ENCODE data around the gene CGB7. TPM values are rescaled to one million over a fixed set of nuclear protein-coding genes. Genes with fewer than 3 reads are reported as not detected.
"Not testable (repeated sequence)": the region's sequence is repeated elsewhere in the genome, so short reads cannot be mapped to it uniquely, and the experiment has no call there.

CGB7 gene
- polyA plus RNA-seq, 4 donors = 0.03 to 0.13 TPM; not detected in 2

GRCh38 chr19:49084206-49085019, 26.9 kb upstream of the CGB7 start:
- H3K36me3 ChIP-seq (ENCODE audit: control insufficient read depth in 3 of 3, insufficient read depth in 2 of 3, low read depth in 1 of 3, low read length in 3 of 3) = peaks cover 0 to 22% (median 2%) of the 10 kb centered on the region in 3 donors
- FAIRE-seq (no peak), DNase-seq (peak in 1 of 2 donors; percentile 70)
- peak overlapping the region in 2 of 3 donors; percentile 70 to 82 for H3K4me3 ChIP-seq (ENCODE audit: low read depth in 1 of 3, low read length in 3 of 3)
- H3K27ac ChIP-seq (ENCODE audit: low read depth in 1 of 3, low read length in 2 of 3) = peak overlapping the region; percentile 67 to 88 (median 73)
- WGBS, 3 donors = 17 to 53% (median 33%) methylated on average over 26 of the region's 26 CpGs
- H3K27me3 ChIP-seq (ENCODE audit: control insufficient read depth in 3 of 3, insufficient read depth in 3 of 3, low read length in 3 of 3) = peaks cover 0 to 5% (median 0%) of the 10 kb centered on the region in 3 donors
- H3K9me3 ChIP-seq (ENCODE audit: control insufficient read depth in 2 of 2, insufficient read depth in 1 of 2, low read depth in 1 of 2, low read length in 1 of 2) = no peaks in the 10 kb centered on the region
- peaks cover 0 to 11% (median 0%) of the 10 kb centered on the region in 3 donors for H3K4me1 ChIP-seq (ENCODE audit: control insufficient read depth in 3 of 3, insufficient read depth in 2 of 3, low read depth in 1 of 3, low read length in 2 of 3)

- WGBS, 3 donors = 80 to 100% (median 94%) methylated on average over 1 of the region's 1 CpG
- FAIRE-seq = no peak
- H3K27me3 ChIP-seq (ENCODE audit: control insufficient read depth in 3 of 3, insufficient read depth in 3 of 3, low read length in 3 of 3) = peaks cover 0 to 5% (median 0%) of the 10 kb centered on the region in 3 donors
Observed at GRCh38 chr19:49081273-49081672, 23.7 kb upstream of the CGB7 start.

GRCh38 chr19:49080392-49080791, 22.8 kb upstream of the CGB7 start:
- no peaks in the 10 kb centered on the region for H3K4me1 ChIP-seq (ENCODE audit: control insufficient read depth in 3 of 3, insufficient read depth in 2 of 3, low read depth in 1 of 3, low read length in 2 of 3)
- WGBS, 3 donors = 78 to 92% (median 88%) methylated on average over 4 of the region's 4 CpGs
- no peaks in the 10 kb centered on the region for H3K9me3 ChIP-seq (ENCODE audit: control insufficient read depth in 2 of 2, insufficient read depth in 1 of 2, low read depth in 1 of 2, low read length in 1 of 2)
- no peak for DNase-seq
- FAIRE-seq = no peak
- no peak overlapping the region for H3K27ac ChIP-seq (ENCODE audit: low read depth in 1 of 3, low read length in 2 of 3)
- peaks cover 0 to 5% (median 0%) of the 10 kb centered on the region in 3 donors for H3K27me3 ChIP-seq (ENCODE audit: control insufficient read depth in 3 of 3, insufficient read depth in 3 of 3, low read length in 3 of 3)
- no peaks in the 10 kb centered on the region for H3K36me3 ChIP-seq (ENCODE audit: control insufficient read depth in 3 of 3, insufficient read depth in 2 of 3, low read depth in 1 of 3, low read length in 3 of 3)
- H3K4me3 ChIP-seq (ENCODE audit: low read depth in 1 of 3, low read length in 3 of 3) = no peak overlapping the region

More at GRCh38 chr19:49081273-49081672, 23.7 kb upstream of the CGB7 start:
- H3K4me1 ChIP-seq (ENCODE audit: control insufficient read depth in 3 of 3, insufficient read depth in 2 of 3, low read depth in 1 of 3, low read length in 2 of 3) = peaks cover 0 to under 1% (median 0%) of the 10 kb centered on the region in 3 donors
- peaks cover 0 to 1% (median 0%) of the 10 kb centered on the region in 3 donors for H3K36me3 ChIP-seq (ENCODE audit: control insufficient read depth in 3 of 3, insufficient read depth in 2 of 3, low read depth in 1 of 3, low read length in 3 of 3)
- no peak overlapping the region for H3K4me3 ChIP-seq (ENCODE audit: low read depth in 1 of 3, low read length in 3 of 3)
- H3K27ac ChIP-seq (ENCODE audit: low read depth in 1 of 3, low read length in 2 of 3) = no peak overlapping the region
- no peak for DNase-seq
- no peaks in the 10 kb centered on the region for H3K9me3 ChIP-seq (ENCODE audit: control insufficient read depth in 2 of 2, insufficient read depth in 1 of 2, low read depth in 1 of 2, low read length in 1 of 2)

GRCh38 chr19:49074869-49075268, 17.3 kb upstream of the CGB7 start:
- peaks cover 3 to 37% (median 19%) of the 10 kb centered on the region in 3 donors for H3K27me3 ChIP-seq (ENCODE audit: control insufficient read depth in 3 of 3, insufficient read depth in 3 of 3, low read length in 3 of 3)
- not testable (repeated sequence) for H3K4me3 ChIP-seq (ENCODE audit: low read depth in 1 of 3, low read length in 3 of 3); H3K27ac ChIP-seq (ENCODE audit: low read depth in 1 of 3, low read length in 2 of 3); FAIRE-seq; H3K9me3 ChIP-seq (ENCODE audit: control insufficient read depth in 2 of 2, insufficient read depth in 1 of 2, low read depth in 1 of 2, low read length in 1 of 2); H3K36me3 ChIP-seq (ENCODE audit: control insufficient read depth in 3 of 3, insufficient read depth in 2 of 3, low read depth in 1 of 3, low read length in 3 of 3); H3K4me1 ChIP-seq (ENCODE audit: control insufficient read depth in 3 of 3, insufficient read depth in 2 of 3, low read depth in 1 of 3, low read length in 2 of 3)
- 8 to 23% (median 14%) methylated on average over 6 to 8 of the region's 9 CpGs for WGBS, 3 donors
- peak; percentile 54 to 77 for DNase-seq

- H3K27ac ChIP-seq (ENCODE audit: low read depth in 1 of 3, low read length in 2 of 3) = no peak overlapping the region
- peaks cover 3 to 48% (median 22%) of the 10 kb centered on the region in 3 donors for H3K27me3 ChIP-seq (ENCODE audit: control insufficient read depth in 3 of 3, insufficient read depth in 3 of 3, low read length in 3 of 3)
- DNase-seq (no peak), FAIRE-seq (no peak)
- 49 to 66% (median 53%) methylated on average over 23 of the region's 23 CpGs for WGBS, 3 donors
- no peak overlapping the region for H3K4me3 ChIP-seq (ENCODE audit: low read depth in 1 of 3, low read length in 3 of 3)
- no peaks in the 10 kb centered on the region for H3K36me3 ChIP-seq (ENCODE audit: control insufficient read depth in 3 of 3, insufficient read depth in 2 of 3, low read depth in 1 of 3, low read length in 3 of 3)
- no peaks in the 10 kb centered on the region for H3K4me1 ChIP-seq (ENCODE audit: control insufficient read depth in 3 of 3, insufficient read depth in 2 of 3, low read depth in 1 of 3, low read length in 2 of 3)
- peaks cover 0 to 7% of the 10 kb centered on the region in 2 donors for H3K9me3 ChIP-seq (ENCODE audit: control insufficient read depth in 2 of 2, insufficient read depth in 1 of 2, low read depth in 1 of 2, low read length in 1 of 2)
Observed at GRCh38 chr19:49073514-49074378, 16.2 kb upstream of the CGB7 start.

- FAIRE-seq (no peak), DNase-seq (peak in 1 of 2 donors; percentile 26)
- H3K36me3 ChIP-seq (ENCODE audit: control insufficient read depth in 3 of 3, insufficient read depth in 2 of 3, low read depth in 1 of 3, low read length in 3 of 3) = no peaks in the 10 kb centered on the region
- WGBS, 3 donors = 7 to 18% (median 8%) methylated on average over 62 to 93 of the region's 93 CpGs
- peaks cover 0 to 7% of the 10 kb centered on the region in 2 donors for H3K9me3 ChIP-seq (ENCODE audit: control insufficient read depth in 2 of 2, insufficient read depth in 1 of 2, low read depth in 1 of 2, low read length in 1 of 2)
- no peak overlapping the region for H3K27ac ChIP-seq (ENCODE audit: low read depth in 1 of 3, low read length in 2 of 3)
- H3K27me3 ChIP-seq (ENCODE audit: control insufficient read depth in 3 of 3, insufficient read depth in 3 of 3, low read length in 3 of 3) = peaks cover 3 to 55% (median 24%) of the 10 kb centered on the region in 3 donors
- peak overlapping the region in 1 of 3 donors; percentile 20 for H3K4me3 ChIP-seq (ENCODE audit: low read depth in 1 of 3, low read length in 3 of 3)
- no peaks in the 10 kb centered on the region for H3K4me1 ChIP-seq (ENCODE audit: control insufficient read depth in 3 of 3, insufficient read depth in 2 of 3, low read depth in 1 of 3, low read length in 2 of 3)
Observed at GRCh38 chr19:49071860-49072547, 14.5 kb upstream of the CGB7 start.

- no peak for DNase-seq
- 95 to 97% (median 95%) methylated on average over 21 of the region's 21 CpGs for WGBS, 3 donors
- Histone ChIP-seq H3K4me3 (ENCODE audit: low read depth in 1 of 3, low read length in 3 of 3) (no peak overlapping the region), H3K9me3 (ENCODE audit: control insufficient read depth in 2 of 2, insufficient read depth in 1 of 2, low read depth in 1 of 2, low read length in 1 of 2) (peaks cover 0 to 7% of the 10 kb centered on the region in 2 donors), H3K36me3 (ENCODE audit: control insufficient read depth in 3 of 3, insufficient read depth in 2 of 3, low read depth in 1 of 3, low read length in 3 of 3) (no peaks in the 10 kb centered on the region), H3K27me3 (ENCODE audit: control insufficient read depth in 3 of 3, insufficient read depth in 3 of 3, low read length in 3 of 3) (peaks cover 3 to 71% (median 34%) of the 10 kb centered on the region in 3 donors), H3K4me1 (ENCODE audit: control insufficient read depth in 3 of 3, insufficient read depth in 2 of 3, low read depth in 1 of 3, low read length in 2 of 3) (no peaks in the 10 kb centered on the region), H3K27ac (ENCODE audit: low read depth in 1 of 3, low read length in 2 of 3) (no peak overlapping the region)
- FAIRE-seq = no peak
Observed at GRCh38 chr19:49070416-49070815, 12.9 kb upstream of the CGB7 start.

GRCh38 chr19:49069026-49069425, 11.5 kb upstream of the CGB7 start:
- Histone ChIP-seq H3K27me3 (ENCODE audit: control insufficient read depth in 3 of 3, insufficient read depth in 3 of 3, low read length in 3 of 3) (peaks cover 3 to 80% (median 35%) of the 10 kb centered on the region in 3 donors), H3K9me3 (ENCODE audit: control insufficient read depth in 2 of 2, insufficient read depth in 1 of 2, low read depth in 1 of 2, low read length in 1 of 2) (peaks cover 0 to 7% of the 10 kb centered on the region in 2 donors), H3K27ac (ENCODE audit: low read depth in 1 of 3, low read length in 2 of 3) (no peak overlapping the region), H3K36me3 (ENCODE audit: control insufficient read depth in 3 of 3, insufficient read depth in 2 of 3, low read depth in 1 of 3, low read length in 3 of 3) (no peaks in the 10 kb centered on the region), H3K4me1 (ENCODE audit: control insufficient read depth in 3 of 3, insufficient read depth in 2 of 3, low read depth in 1 of 3, low read length in 2 of 3) (no peaks in the 10 kb centered on the region), H3K4me3 (ENCODE audit: low read depth in 1 of 3, low read length in 3 of 3) (no peak overlapping the region)
- no peak for FAIRE-seq
- no peak for DNase-seq
- WGBS, 3 donors = 90 to 97% (median 90%) methylated on average over 9 of the region's 9 CpGs
